NCI-H69 (cell line): Measurements from ENCODE around the gene NOP53.
"Not testable (repeated sequence)": the region's sequence is repeated elsewhere in the genome, so short reads cannot be mapped to it uniquely, and the experiment has no call there.

Experiments used
- DNase-seq: peaks from one replicate; lab custom pipeline; 2025; lab: John Stamatoyannopoulos, UW

Gene NOP53

GRCh38 chr19:47777245-47778048 lies 32.1 kb downstream of the NOP53 start:
- not testable (repeated sequence) for DNase-seq

GRCh38 chr19:47778049-47778953 lies 33.0 kb downstream of the NOP53 start, which contains the start of gene SELENOW:
SELENOW (plus strand) TSS chr19:47778703; CDS start chr19:47778786, 83 bp downstream.
- DNase-seq: peak; percentile 95

GRCh38 chr19:47778954-47779351 lies 33.6 kb downstream of the NOP53 start:
- peak; percentile 45 for DNase-seq

- no peak for DNase-seq
Measured at GRCh38 chr19:47779524-47780214, 34.3 kb downstream of the NOP53 start.

GRCh38 chr19:47780215-47780551 lies 34.8 kb downstream of the NOP53 start:
- no peak for DNase-seq

GRCh38 chr19:47781590-47782262 lies 36.4 kb downstream of the NOP53 start:
- DNase-seq: no peak

- DNase-seq: no peak
Measured at GRCh38 chr19:47786566-47786965, 41.2 kb downstream of the NOP53 start.

- DNase-seq: not testable (repeated sequence)
Measured at GRCh38 chr19:47787307-47787706, 42.0 kb downstream of the NOP53 start.

GRCh38 chr19:47789811-47790210 lies 44.5 kb downstream of the NOP53 start:
- DNase-seq: not testable (repeated sequence)

- peak; percentile 81 for DNase-seq
Measured at GRCh38 chr19:47790398-47790814, 45.1 kb downstream of the NOP53 start.

GRCh38 chr19:47792616-47793015 lies 47.3 kb downstream of the NOP53 start:
- DNase-seq: no peak

GRCh38 chr19:47794526-47794925 lies 49.2 kb downstream of the NOP53 start:
- no peak for DNase-seq

GRCh38 chr19:47796785-47797184 lies 51.4 kb downstream of the NOP53 start:
- no peak for DNase-seq

- DNase-seq: no peak
Measured at GRCh38 chr19:47797996-47798903, 52.9 kb downstream of the NOP53 start.

GRCh38 chr19:47798904-47799266 lies 53.5 kb downstream of the NOP53 start:
- DNase-seq: no peak

GRCh38 chr19:47801270-47801669 lies 55.9 kb downstream of the NOP53 start:
- DNase-seq: no peak

GRCh38 chr19:47802521-47803043 lies 57.2 kb downstream of the NOP53 start:
- no peak for DNase-seq

- DNase-seq: not testable (repeated sequence)
Measured at GRCh38 chr19:47803148-47803547, 57.8 kb downstream of the NOP53 start.

- DNase-seq: not testable (repeated sequence)
Measured at GRCh38 chr19:47803671-47804070, 58.3 kb downstream of the NOP53 start.

GRCh38 chr19:47804451-47804850 lies 59.1 kb downstream of the NOP53 start, which contains the start of gene TPRX1:
TPRX1 (minus strand) TSS chr19:47804551; CDS start chr19:47804539, 12 bp downstream.
- not testable (repeated sequence) for DNase-seq
